CD1c-positive myeloid dendritic cell (primary cell): ENCODE data around the gene MTARC1.
A peak's percentile ranks its signal among the peaks of the same experiment; 100 is the strongest.

Source experiments
- DNase-seq: peaks from one replicate; pipeline ENCODE4 v3.0.0-alpha.2; 2016; ENCODE audit errors: extremely low spot score

The MTARC1 gene

DNA sequence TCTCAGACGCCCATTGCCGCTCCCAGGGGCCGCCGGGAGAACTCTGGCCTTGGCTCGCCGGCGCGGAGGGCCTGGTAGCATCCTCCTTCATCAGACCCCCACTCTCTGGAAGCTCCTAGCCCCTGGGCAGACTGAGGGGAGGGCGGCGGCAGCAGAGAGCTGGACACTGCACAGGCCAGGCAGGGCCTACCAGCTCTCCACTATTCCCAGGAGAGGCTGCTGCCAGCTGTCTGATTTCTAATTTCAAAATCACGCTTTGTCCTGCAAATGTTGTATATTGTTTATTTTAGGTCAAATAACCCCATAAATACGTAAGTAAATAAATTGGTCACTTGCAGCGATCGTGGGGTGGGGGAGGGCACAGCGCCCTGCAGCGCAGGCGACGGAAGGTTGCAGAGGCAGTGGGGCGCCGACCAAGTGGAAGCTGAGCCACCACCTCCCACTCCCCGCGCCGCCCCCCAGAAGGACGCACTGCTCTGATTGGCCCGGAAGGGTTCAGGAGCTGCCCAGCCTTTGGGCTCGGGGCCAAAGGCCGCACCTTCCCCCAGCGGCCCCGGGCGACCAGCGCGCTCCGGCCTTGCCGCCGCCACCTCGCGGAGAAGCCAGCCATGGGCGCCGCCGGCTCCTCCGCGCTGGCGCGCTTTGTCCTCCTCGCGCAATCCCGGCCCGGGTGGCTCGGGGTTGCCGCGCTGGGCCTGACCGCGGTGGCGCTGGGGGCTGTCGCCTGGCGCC, at the start of gene MTARC1:
TSS of gene MTARC1 (plus strand) at position 577 of the 732 bp plus-strand sequence. CDS start at position 609, 32 bp downstream.
- DNase-seq, result peak; percentile 58

DNA sequence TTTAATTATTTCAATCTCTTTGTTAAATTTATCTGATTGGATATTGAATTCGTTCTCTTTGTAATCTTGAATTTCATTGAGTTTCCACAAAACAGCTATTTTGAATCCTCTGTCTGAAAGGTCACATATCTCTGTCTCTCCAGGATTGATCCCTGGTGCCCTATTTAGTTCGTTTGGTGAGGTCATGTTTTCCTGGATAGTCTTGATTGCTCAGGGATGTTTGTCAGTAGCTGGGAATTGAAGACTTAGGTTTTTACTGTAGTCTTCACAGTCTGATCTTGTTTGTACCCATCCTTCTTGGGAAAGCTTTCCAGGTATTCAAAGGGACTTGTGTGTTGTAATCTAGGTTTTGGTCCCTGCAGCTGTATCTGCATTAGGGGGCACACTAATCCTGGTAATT, 45.4 kb upstream of the MTARC1 start:
- no peak for DNase-seq

DNA sequence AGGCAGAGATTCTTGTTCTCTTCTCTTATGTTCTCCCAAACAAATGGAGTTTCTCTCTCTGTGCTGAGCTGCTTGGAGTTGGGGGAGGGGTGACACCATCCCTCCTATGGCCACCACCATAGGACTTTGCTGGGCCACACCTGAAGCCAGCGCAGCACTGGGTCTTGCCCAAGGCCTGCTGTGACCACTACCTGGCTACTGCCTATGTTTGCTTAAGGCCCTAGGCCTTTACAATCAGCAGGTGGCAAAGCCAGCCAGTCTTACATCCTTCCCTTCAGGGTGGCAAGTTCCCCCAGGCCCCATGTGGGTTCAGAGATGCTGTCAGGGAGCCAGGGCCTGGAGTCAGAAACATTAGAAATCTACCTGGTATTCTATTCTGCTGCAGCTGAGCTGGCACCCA, 44.9 kb upstream of the MTARC1 start:
- no peak for DNase-seq

DNA sequence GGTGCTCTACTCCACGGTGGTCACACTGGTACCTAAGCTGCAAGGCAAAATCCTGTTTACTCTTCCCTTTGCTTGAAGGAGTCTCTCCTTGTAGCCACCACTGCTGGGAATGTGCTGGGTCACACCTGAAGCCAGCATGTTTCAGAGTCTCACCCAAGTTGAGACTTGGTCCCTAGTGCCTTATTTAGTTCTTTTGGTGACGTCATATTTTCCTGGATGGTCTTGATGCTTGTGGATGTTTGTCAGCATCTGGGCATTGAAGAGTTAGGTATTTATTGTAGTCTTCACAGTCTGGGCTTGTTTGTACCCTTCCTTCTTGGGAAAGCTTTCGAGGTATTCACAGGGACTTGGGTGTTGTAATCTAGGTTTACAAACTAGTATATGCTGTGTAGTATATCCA, 44.2 kb upstream of the MTARC1 start:
- DNase-seq, result no peak

DNA sequence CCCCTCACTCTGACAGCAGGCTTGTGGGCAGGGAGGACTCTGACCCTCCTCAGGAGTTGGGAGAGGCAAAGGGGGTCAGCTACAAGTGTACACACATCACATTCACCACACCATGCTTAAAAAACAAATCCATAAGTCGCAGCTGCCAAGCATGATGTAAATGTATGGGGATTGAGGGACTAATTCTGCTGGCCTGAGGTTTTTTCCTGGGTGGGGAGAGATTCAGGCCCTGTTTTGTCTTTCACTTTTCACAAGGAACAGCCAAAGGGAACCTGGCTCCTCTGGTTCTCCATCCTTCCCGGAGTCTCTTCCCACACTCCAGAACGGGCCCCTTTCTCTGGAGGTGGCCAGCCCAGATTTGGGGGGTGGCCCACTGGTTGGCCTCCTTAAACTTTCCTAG, 39.9 kb upstream of the MTARC1 start:
- DNase-seq, result no peak

DNA sequence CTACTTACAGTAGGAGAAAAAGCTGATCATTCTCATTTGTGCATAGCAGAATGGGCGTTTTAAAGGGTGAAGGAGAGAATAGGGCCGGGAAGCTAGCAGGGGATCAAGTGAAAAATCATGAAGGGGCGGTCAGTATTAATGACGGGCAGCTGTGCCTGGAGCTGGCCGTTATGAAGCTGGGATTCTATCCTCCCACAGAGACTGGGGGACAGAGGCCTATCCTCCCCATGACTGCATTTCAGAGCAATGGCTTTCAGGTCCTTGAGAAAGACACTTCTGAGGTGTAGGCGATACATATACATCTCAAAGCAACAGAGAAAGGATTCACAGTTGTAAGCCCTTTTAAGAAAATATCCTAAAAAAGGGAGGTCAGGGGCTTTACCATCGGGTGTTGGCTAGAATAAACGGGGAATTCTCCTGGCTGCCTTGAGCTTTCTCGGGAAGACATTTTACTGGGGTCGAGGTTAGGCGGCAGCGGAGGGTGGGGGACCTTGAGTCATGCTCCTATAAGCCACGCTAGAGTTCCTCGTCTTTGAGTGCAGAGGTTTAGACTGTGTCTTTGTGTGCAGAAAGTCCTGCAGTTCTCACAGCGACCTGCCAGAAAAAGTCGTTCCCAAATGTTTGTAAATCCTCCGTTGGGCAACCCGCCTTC, 39.1 kb upstream of the MTARC1 start:
- DNase-seq, result no peak

DNA sequence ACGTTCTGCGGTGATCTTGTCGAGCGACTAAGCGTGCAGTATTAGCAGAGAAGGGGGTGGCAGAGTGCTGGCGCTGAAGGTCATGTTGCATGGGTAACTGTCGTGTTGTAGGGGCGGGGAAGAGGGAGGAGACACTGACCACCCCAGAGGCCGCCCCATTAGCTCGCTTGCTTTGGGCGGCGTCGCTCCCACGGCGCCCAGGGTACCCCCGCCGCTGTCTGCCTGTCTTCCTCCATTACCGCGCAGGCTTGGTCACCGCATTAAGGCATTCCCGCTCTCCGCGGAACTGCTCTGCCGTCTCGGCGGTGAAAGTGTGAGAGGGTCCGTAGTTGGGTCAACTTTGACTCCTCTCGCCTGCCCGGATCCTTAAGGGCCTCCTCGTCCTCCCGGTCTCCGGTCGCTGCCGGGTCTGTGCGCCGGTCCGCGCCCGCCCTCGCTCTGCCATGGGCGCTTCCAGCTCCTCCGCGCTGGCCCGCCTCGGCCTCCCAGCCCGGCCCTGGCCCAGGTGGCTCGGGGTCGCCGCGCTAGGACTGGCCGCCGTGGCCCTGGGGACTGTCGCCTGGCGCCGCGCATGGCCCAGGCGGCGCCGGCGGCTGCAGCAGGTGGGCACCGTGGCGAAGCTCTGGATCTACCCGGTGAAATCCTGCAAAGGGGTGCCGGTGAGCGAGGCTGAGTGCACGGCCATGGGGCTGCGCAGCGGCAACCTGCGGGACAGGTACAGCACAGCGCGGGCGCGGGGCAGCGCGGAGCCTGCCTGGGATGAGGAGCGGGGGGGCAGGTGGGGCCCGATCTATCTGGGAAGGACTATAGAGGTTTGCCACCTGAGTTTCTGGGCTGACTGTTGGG, 38.4 kb upstream of the MTARC1 start, which contains the start of gene MTARC2:
TSS of gene MTARC2 (plus strand) at position 234 of the 846 bp plus-strand sequence. CDS start at position 444, 210 bp downstream.
- peak; percentile 50 for DNase-seq

DNA sequence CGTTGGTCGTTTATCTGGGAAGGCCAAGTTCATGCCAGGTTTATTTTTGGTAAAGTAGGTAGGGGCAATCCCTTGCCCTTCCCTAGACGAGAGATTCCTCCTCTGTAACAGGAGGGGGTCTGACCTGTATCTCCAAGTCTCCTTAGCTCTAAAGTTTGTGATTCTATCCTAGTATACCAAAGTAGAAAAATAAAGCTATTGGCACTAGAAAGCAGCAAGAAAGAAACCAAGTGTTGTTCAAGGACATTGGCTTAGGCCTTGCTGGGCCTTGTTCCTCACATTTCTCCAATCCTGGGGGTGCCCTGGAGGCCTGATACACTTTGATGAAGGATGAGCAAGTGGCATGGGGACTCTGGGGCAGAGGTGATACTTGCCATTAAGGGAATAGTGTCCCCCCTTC, 37.8 kb upstream of the MTARC1 start:
- no peak for DNase-seq

DNA sequence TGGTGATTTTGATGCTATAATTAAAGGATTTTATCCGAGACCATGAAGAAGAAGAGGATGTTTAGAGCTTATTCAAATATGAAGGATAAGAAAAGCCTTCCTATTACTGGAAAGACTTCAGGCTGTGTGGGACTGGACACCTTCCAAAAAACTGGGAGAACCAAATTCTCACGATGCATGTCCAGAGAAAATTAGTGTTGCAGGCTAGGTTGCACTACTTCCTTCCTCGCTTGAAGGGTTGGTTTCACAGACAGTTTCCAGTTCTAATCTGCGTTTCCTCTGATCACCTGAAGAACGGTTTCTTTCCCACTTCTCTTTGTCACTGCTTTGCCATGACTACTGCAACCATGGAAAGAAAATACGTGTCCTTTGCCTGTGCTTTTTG, 36.6 kb upstream of the MTARC1 start:
- no peak for DNase-seq

DNA sequence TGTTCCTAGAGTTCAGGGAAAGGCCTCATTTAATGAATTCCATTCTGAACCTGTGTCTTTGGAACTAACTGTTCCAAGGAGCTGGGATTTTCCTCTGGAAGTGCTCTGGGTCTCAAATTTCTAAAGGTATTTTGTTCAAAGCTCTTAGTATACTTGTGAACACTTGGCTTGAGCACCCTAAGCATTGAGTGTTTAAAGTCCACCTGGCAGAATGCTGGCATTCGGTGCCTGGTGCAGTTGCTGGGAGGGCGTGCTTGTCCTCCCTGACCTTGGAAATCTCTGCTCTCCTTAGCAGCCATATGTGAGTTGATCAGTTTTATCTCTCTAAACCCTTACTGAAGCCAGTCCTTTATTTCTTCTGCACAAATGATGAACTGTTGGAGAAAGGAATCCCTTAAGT, 35.6 kb upstream of the MTARC1 start:
- no peak for DNase-seq

DNA sequence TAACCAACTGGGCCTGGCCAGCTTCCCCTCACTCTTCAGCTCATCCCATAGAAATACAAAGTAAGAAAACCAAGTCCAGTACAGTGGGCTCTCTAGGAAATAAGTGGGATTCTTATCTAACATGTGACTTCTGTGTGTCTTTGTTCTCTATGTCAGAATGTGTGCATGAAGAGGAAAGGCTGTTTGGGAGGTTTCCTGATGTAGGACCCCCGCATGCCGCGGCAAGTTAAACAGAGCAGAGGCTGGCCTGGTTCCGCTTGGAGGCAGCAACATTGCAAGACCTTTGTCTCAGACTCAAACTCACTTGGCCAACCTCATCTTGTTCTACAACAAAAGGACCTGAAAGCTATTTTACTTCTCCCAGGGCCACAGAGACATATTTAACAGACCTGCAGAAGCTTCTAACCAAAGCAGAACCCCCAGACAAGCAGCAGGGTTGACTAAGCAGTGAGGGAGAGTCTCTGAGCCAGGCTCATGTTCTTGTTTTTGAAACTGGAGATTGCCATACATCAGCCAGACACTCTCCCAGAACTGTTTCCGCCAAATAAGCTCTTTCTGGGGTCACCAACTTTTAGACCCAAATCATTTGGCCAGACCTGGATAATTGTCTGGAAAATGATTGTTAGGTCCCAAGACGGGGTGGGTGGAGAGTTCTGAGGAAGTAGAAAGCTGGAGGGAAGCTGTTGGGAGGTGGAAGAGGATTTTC, 32.3 kb upstream of the MTARC1 start:
- no peak for DNase-seq

DNA sequence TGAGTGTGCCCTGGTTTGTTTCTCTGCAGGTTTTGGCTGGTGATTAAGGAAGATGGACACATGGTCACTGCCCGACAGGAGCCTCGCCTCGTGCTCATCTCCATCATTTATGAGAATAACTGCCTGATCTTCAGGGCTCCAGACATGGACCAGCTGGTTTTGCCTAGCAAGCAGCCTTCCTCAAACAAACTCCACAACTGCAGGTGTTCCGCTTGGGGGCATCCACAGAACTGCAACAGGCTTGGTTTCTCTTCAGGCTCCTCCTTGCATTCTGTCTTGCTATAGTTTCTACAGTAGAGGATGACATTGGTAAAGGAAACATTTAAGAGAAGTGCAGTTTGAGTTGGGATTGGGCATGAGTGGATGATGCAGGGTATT, 31.8 kb upstream of the MTARC1 start:
- no peak for DNase-seq

DNA sequence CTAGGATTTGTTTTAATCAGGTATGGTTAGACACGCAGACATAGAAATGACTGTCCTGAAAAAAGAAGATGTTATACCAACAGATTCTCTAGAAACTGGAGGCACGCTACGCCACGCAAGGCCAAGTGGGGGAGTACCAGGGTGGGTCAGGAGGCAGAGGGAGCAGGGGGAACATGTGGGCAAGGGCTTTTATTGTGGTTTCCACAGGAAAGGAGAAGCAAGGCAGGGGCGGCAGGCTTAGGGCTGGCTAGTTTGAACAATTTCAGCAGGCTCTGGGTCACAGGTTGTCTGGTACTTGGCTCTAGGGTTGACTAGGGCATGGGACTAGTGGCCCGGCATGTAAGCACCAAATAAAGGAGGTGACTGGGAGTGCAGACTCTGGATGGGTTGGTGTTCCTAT, 31.4 kb upstream of the MTARC1 start:
- DNase-seq, result peak; percentile 20

DNA sequence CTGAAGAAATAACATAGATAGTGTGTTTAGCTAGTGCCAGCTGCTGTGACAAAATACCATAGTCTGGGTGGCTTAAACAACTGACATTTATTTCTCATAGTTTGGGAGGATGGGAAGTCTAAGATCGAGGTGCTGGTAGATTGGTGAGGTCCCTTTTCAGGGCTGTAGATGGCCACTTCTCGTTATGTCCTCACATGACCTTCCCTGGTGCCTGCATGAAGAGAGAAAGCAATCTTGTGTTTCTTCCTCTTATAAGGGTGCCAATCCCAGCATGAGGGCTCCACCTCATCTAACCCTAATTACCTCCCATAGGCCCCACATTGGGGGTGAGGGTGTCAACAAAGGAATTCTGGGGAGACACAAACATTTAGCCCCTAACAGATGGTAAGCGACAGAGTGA, 29.3 kb upstream of the MTARC1 start:
- no peak for DNase-seq

DNA sequence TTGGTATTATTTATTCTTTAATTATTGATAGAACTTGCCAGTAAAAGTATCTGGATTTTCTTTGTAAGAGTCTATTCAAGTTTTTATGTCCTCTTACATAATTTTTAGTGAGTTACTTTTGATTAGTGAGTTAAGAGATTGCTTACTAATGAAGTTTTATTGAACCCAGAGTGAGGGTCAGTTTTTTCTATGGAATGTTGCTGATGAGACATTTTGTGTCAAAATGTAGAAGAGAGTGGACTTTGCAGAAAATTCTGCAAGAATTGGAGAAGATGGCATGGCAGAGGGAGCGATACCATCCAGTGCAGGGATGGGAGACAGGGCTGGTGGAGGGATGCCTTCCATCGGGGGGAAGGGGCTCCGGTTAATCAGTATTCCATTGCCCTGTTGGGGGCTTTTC, 27.6 kb upstream of the MTARC1 start:
- no peak for DNase-seq

DNA sequence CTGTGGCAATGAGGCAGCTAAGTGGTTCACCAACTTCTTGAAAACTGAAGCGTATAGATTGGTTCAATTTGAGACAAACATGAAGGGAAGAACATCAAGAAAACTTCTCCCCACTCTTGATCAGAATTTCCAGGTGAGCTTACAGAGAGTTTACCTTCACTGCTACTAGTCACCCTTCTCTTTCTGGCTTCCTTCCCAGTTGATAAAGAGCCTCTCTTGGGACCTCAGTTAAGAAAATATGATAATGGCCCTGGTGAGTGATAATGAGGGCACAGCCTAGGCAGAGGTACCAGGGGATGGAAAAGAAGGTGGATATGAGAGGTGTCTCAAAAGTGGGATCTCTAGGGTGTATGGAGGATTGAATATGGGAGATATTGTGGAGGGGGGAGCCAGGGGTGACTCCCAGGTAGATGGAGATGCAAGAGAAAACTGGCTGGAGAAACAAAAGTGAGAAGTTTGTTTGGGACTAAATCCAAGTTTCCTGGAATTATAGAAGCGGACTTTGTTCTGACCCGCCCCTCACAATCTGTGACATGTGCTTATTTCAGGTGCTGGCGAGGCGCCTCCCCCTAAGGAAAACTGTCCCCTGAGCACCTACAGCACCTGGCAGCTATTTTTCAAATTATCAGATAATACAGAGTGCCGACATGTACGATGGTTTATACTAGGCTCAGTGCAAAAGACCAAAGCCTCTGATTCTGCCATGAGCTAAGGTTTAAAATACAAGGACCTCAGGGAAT, 24.9 kb upstream of the MTARC1 start:
- DNase-seq, result no peak

DNA sequence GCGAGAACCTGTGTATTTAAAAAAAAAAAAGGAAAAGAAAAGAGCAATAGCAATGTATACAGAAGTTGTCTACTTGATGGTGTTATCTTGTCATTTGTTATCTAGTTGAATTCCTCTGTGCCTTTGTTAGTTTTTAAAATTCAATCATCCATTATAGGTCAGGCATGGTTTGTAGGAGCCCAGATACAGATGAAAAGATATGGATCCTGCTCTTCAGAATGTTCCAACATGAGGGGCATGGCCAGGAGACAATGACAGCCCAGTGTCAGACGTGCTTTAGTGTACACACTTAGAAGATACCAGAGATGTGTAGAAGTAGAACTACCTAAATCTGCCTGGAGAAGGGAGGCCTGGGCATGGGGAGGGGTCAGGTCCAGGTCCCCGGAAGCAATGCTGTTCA, 22.0 kb upstream of the MTARC1 start:
- no peak for DNase-seq

DNA sequence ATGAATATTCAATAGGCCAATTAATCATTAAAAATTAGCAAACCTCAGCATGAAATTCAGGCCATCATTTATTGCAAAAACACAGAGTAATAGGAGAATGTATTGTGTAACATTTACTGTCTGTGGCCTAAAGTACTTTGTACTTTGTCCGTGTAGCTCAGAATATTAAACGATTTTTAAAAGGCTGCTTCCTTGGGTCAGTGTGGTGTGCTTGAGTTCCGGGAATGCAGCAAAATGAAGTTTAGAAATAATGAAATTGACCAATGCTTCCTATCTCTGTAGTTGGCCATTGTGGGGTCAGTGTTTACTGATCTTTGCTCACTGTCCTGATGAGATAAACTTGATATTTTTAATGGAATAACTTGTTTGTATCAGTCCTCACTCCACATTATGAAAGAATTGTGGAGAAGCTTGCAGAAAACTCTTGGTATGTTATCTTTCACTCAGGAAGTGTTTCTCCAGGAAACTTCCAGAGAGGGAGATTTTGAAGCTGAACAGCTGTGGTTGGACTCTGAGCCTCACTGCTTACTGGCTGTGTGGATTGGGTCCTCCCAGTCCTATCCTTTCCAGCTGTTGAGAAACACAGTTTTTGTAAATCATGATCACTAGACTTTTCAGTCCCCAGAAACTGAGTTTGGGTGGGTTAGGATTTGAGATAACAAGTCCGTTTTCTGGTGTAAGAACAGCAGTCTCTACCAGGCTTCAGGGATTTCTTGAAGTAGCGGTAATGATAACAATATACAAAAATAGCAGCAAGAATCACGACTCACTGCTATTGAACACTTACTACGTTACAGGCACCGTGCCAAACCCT, 19.2 kb upstream of the MTARC1 start:
- DNase-seq, result peak; percentile 27

DNA sequence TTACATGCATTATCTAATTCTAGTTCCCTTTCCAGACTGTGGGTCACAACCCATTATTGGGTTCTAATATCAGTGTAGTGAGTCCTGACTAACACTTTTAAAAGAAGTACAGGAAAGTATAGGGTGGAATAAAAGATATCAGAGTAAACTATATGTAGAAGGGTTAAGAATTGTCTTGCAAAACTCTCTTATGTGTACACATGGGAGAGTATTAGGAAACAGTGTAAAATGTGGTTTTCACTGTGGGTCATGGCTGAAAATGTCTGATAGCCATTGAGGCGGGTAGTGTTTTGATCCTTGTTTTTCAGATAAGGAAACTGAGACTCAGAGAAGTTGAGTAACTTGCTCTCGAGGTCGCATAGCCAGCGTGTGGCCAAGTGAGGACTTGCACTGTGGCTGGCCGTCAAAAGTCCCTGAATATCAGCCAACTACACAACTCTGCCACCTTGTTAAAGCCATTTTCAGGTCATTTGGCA, 18.5 kb upstream of the MTARC1 start:
- DNase-seq, result no peak

DNA sequence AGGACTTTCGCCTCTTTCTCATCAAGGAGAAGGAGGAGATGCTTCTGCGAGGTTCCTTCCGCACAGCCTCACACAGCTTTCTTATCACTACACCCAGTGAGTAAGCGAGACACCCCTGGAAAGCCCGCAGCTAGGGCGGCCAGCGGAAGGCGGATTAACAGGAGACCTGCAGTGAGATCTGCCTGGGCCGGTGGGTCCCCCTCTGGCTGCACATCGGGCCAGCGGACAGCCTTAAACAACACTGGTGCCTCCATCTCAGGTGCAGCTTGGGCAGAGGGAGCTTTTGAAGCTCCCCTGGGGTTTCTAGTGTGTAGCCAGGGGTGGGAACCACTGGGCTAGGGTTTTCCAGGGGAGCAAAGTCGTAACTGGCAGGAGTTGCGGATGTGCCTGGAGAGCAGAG, 17.5 kb upstream of the MTARC1 start:
- DNase-seq, result no peak
